SK-N-SH (cell line): Measurements from ENCODE around the gene CYB561A3. TPM values are rescaled to one million over a fixed set of nuclear protein-coding genes. Genes with fewer than 3 reads are reported as not detected.

Source experiments
- CTCF ChIA-PET: fragments of 300-600, 350-600 bp; formaldehyde crosslinking; extraction: SDS; loops from one replicate; lab custom pipeline; 2021; lab: Yijun Ruan, JAX
- POLR2A ChIA-PET: fragments of 350-600 bp; sonication (Branson Sonifier 250); formaldehyde crosslinking; extraction: SDS; loops from one replicate; lab custom pipeline; 2020; ENCODE audit warnings: antibody characterized with exemption, inconsistent platforms; lab: Yijun Ruan, JAX
- DNase-seq: peaks from one replicate; pipeline ENCODE4 v3.0.0; 2012
- H2AFZ ChIP-seq: fragments of 200-600 bp; sonication (generic); 2 replicates; pipeline ENCODE4 v1.8.1; 2016; ENCODE audit warnings: antibody characterized with exemption, mild to moderate bottlenecking, low read depth
- H3F3A ChIP-seq: fragments of 200-600 bp; sonication (generic); replicated peaks from 2 replicates; pipeline ENCODE3; 2016; ENCODE audit warnings: antibody characterized with exemption, mild to moderate bottlenecking; ENCODE audit not compliant: insufficient read depth
- H3K27ac ChIP-seq, 2 experiments: fragments of 200-500 bp in 1 of 2; fragments of 200-600 bp in 1 of 2; sonication (Bioruptor generic) in 1 of 2; sonication (generic), shearing (Covaris generic) in 1 of 2; 2 replicates each; pipeline versions ENCODE4 v1.5.1 to v1.6.1; 2014 to 2016; ENCODE audit warnings: low read depth in 2 of 2, inconsistent platforms in 1 of 2, low read length in 1 of 2, mild to moderate bottlenecking in 1 of 2, mixed read lengths in 1 of 2
- H3K27me3 ChIP-seq: fragments of 200-600 bp; sonication (generic), shearing (Covaris generic); 2 replicates; pipeline ENCODE4 v1.6.1; 2016; ENCODE audit warnings: mixed run types; ENCODE audit not compliant: insufficient read depth
- H3K36me3 ChIP-seq, 2 experiments: fragments of 200-500 bp in 1 of 2; fragments of 200-600 bp in 1 of 2; sonication (Bioruptor generic) in 1 of 2; sonication (generic) in 1 of 2; replicated peaks in 1 of 2; 2 replicates each; pipeline versions ENCODE3 to v1.5.1; 2014 to 2016; ENCODE audit warnings: low read length in 1 of 2, mild to moderate bottlenecking in 1 of 2; ENCODE audit not compliant: insufficient read depth in 2 of 2, control insufficient read depth in 1 of 2
- H3K4me1 ChIP-seq, 2 experiments: fragments of 200-500 bp in 1 of 2; fragments of 200-600 bp in 1 of 2; sonication (Bioruptor generic) in 1 of 2; sonication (generic), shearing (Covaris generic) in 1 of 2; 2 replicates each; pipeline versions ENCODE4 v1.5.1 to v1.6.1; 2014 to 2016; ENCODE audit warnings: low read depth in 1 of 2, low read length in 1 of 2, mixed run types in 1 of 2; ENCODE audit not compliant: insufficient read depth in 2 of 2, control insufficient read depth in 1 of 2
- H3K4me2 ChIP-seq: fragments of 200-600 bp; sonication (generic), shearing (Covaris generic); 2 replicates; pipeline ENCODE4 v1.6.1; 2017; ENCODE audit warnings: mixed run types
- H3K4me3 ChIP-seq, 2 experiments: fragments of 200-500 bp in 1 of 2; fragments of 200-600 bp in 1 of 2; sonication (Bioruptor generic) in 1 of 2; sonication (generic), shearing (Covaris generic) in 1 of 2; 2 replicates each; pipeline versions ENCODE4 v1.5.1 to v1.8.1; 2014 to 2016; ENCODE audit warnings: low read depth in 2 of 2, inconsistent platforms in 1 of 2, low read length in 1 of 2, mild to moderate bottlenecking in 1 of 2, mixed read lengths in 1 of 2, moderate library complexity in 1 of 2
- H3K79me2 ChIP-seq: fragments of 200-600 bp; sonication (generic); 2 replicates; pipeline ENCODE4 v1.8.1; 2017; ENCODE audit warnings: mild to moderate bottlenecking; ENCODE audit not compliant: insufficient read depth
- H3K9ac ChIP-seq: fragments of 200-600 bp; sonication (generic); 2 replicates; pipeline ENCODE4 v1.6.1; 2017; ENCODE audit warnings: mixed run types
- H3K9me2 ChIP-seq: fragments of 200-600 bp; sonication (generic); 2 replicates; pipeline ENCODE4 v1.6.1; 2017; ENCODE audit warnings: mixed run types
- H3K9me3 ChIP-seq: fragments of 200-600 bp; sonication (generic); 2 replicates; pipeline ENCODE4 v1.6.1; 2017; ENCODE audit warnings: mixed run types, mild to moderate bottlenecking, moderate library complexity
- H4K20me1 ChIP-seq: fragments of 200-600 bp; sonication (generic); 2 replicates; pipeline ENCODE4 v1.6.1; 2017; ENCODE audit warnings: mild to moderate bottlenecking, mixed run types; ENCODE audit not compliant: insufficient read depth
- CHD2 ChIP-seq: fragments of 150-350 bp; IDR thresholded peaks from 2 replicates; pipeline ENCODE4 v1.6.1; 2018; ENCODE audit warnings: low read length; ENCODE audit not compliant: partially characterized antibody
- EZH2phosphoT487 ChIP-seq: fragments of 200-600 bp; sonication (generic); IDR thresholded peaks from 2 replicates; pipeline ENCODE4 v1.6.1; 2017; ENCODE audit warnings: low read depth, mixed run types, mild to moderate bottlenecking, antibody characterized with exemption, moderate library complexity, borderline replicate concordance
- FOXJ3 ChIP-seq: sonication (generic); formaldehyde crosslinking; IDR thresholded peaks from 2 replicates; pipeline ENCODE4 v1.5.1; 2020; ENCODE audit warnings: mild to moderate bottlenecking, missing genetic modification reagents
- JUND ChIP-seq: IDR thresholded peaks from 2 replicates; pipeline ENCODE4 v1.4.0; 2012
- RAD21 ChIP-seq: IDR thresholded peaks from 2 replicates; pipeline ENCODE4 v1.6.1; 2012; ENCODE audit warnings: mild to moderate bottlenecking, low read length
- RCOR1 ChIP-seq: fragments of 150-350 bp; IDR thresholded peaks from 2 replicates; pipeline ENCODE4 v1.6.1; 2017; ENCODE audit warnings: antibody characterized with exemption, low read length
- RFX5 ChIP-seq: IDR thresholded peaks from 2 replicates; pipeline ENCODE4 v1.6.1; 2012; ENCODE audit warnings: mild to moderate bottlenecking, improper control_type of control experiment, low read length
- RXRA ChIP-seq: IDR thresholded peaks from 2 replicates; pipeline ENCODE4 v1.4.0; 2012; ENCODE audit warnings: low read depth, mild to moderate bottlenecking, borderline replicate concordance
- SIN3A ChIP-seq: IDR thresholded peaks from 2 replicates; pipeline ENCODE4 v1.6.1; 2012; ENCODE audit warnings: low read depth, mild to moderate bottlenecking, low read length, moderate library complexity, borderline replicate concordance
- SMC3 ChIP-seq: IDR thresholded peaks from 2 replicates; pipeline ENCODE4 v1.6.1; 2012; ENCODE audit warnings: low read depth, low read length, improper control_type of control experiment
- TAF1 ChIP-seq: IDR thresholded peaks from 2 replicates; pipeline ENCODE4 v1.6.1; 2012; ENCODE audit warnings: low read depth, mild to moderate bottlenecking, low read length, moderate library complexity, borderline replicate concordance
- TCF12 ChIP-seq: IDR thresholded peaks from 2 replicates; pipeline ENCODE4 v1.4.0; 2012
- TEAD4 ChIP-seq: IDR thresholded peaks from 2 replicates; pipeline ENCODE4 v1.4.0; 2012; ENCODE audit warnings: mild to moderate bottlenecking, borderline replicate concordance; ENCODE audit not compliant: insufficient read depth
- WGBS: methylation state at CpG from one replicate; pipeline ENCODE4 v1.1.6; 2017; ENCODE audit warnings: low lambda C conversion rate; 5-methylcytosine and 5-hydroxymethylcytosine counted together
- polyA plus RNA-seq, 3 experiments: library from polyadenylated mRNA; depleted of rRNA; stranded (reverse); fragments of >200 nt; gene quantifications; 2 replicates each; pipeline ENCODE4 v1.2.3, GENCODE V29; 2012
- TF ChIP-seq, protein P1 (sequence below): IDR thresholded peaks from 2 replicates; pipeline ENCODE4 v1.4.0; 2012; ENCODE audit warnings: low read depth, borderline replicate concordance
- TF ChIP-seq, protein P2 (sequence below): IDR thresholded peaks from 2 replicates; pipeline ENCODE4; 2012
- TF ChIP-seq, protein P3 (sequence below): fragments of 150-350 bp; IDR thresholded peaks from 2 replicates; pipeline ENCODE4 v1.6.1; 2017; ENCODE audit warnings: antibody characterized with exemption, low read length, low read depth, borderline replicate concordance

The CYB561A3 gene
- polyA plus RNA-seq, 1 of the 3 experiments (the other 2 are of a cell fraction) = 76.4 TPM

DNA sequence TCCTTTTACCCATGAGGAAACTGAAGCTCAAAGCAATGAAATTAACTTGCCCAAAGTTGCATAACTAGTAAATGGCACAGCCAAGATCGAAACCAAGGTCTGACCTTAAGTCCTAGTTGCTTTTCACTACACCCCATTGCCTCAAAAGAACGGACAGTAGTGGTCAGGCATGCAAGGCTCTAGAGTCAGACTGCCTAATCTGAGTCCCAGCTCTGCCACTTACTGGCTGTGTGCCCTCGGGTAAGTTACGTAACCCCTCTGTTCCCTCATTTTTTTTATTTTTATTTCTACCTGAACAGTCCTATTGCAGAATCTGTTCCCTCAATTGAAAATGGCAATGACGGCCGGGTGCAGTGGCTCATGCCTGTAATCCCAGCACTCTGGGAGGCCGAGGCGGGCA, 9.6 kb downstream of the CYB561A3 start (continued):
- TF ChIP-seq, protein P1, sequence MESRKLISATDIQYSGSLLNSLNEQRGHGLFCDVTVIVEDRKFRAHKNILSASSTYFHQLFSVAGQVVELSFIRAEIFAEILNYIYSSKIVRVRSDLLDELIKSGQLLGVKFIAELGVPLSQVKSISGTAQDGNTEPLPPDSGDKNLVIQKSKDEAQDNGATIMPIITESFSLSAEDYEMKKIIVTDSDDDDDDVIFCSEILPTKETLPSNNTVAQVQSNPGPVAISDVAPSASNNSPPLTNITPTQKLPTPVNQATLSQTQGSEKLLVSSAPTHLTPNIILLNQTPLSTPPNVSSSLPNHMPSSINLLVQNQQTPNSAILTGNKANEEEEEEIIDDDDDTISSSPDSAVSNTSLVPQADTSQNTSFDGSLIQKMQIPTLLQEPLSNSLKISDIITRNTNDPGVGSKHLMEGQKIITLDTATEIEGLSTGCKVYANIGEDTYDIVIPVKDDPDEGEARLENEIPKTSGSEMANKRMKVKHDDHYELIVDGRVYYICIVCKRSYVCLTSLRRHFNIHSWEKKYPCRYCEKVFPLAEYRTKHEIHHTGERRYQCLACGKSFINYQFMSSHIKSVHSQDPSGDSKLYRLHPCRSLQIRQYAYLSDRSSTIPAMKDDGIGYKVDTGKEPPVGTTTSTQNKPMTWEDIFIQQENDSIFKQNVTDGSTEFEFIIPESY = no peak
- TF ChIP-seq SIN3A (no peak), EZH2phosphoT487 (no peak), RAD21 (no peak), CHD2 (no peak), RXRA (no peak), RFX5 (no peak), SMC3 (no peak), RCOR1 (no peak), FOXJ3 (CRISPR knock-in tag) (no peak)

DNA sequence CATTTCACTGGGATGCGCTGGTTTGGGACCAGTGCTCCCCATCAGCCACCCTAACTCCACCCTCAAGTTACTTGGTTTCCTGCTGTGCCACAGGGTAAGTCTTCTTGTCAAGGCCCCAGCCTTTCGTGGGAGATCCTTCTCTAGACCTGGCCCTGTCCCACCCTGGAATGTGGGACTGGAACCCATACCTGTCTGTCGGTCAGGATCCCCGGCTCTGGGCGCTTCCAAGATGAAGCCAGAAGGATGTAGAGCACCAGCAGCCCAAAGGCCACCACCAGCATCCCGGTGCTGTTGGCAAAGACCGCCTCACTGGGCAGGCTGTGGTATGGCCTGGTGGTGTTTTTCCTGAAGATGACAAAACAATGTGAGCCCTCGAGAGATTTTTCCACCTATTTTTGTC, 10.9 kb downstream of the CYB561A3 start:
- Histone ChIP-seq H3K79me2 (no peaks in the 10 kb centered on the region), H3K36me3 (peaks cover 2 to 43% of the 10 kb centered on the region in 2 experiments), H3K9ac (no peak overlapping the region), H3K4me1 (peaks cover 0 to 14% of the 10 kb centered on the region in 2 experiments; a peak in 1 of 4 replicates), H3K27ac (no peak overlapping the region; a peak in 1 of 4 replicates), H3K27me3 (no peaks in the 10 kb centered on the region), H3K4me2 (no peak overlapping the region), H3F3A (no peaks in the 10 kb centered on the region), H4K20me1 (no peaks in the 10 kb centered on the region), H3K9me3 (no peaks in the 10 kb centered on the region), H3K4me3 (no peak overlapping the region), H3K9me2 (no peaks in the 10 kb centered on the region), H2AFZ (no peak overlapping the region)
- POLR2A ChIA-PET = no interaction called here
- CTCF ChIA-PET = interaction anchor here (1.3 kb wide), 1 partner anchor 35 kb away, joined by 8 read pairs; no protein-coding TSS in a partner anchor
- TF ChIP-seq, protein P2, sequence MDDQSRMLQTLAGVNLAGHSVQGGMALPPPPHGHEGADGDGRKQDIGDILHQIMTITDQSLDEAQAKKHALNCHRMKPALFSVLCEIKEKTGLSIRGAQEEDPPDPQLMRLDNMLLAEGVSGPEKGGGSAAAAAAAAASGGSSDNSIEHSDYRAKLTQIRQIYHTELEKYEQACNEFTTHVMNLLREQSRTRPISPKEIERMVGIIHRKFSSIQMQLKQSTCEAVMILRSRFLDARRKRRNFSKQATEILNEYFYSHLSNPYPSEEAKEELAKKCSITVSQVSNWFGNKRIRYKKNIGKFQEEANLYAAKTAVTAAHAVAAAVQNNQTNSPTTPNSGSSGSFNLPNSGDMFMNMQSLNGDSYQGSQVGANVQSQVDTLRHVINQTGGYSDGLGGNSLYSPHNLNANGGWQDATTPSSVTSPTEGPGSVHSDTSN = no peak
- TF ChIP-seq TEAD4 = no peak
- no peak for TF ChIP-seq RFX5
- no peak for TF ChIP-seq FOXJ3 (CRISPR knock-in tag)
- TF ChIP-seq, protein P3, sequence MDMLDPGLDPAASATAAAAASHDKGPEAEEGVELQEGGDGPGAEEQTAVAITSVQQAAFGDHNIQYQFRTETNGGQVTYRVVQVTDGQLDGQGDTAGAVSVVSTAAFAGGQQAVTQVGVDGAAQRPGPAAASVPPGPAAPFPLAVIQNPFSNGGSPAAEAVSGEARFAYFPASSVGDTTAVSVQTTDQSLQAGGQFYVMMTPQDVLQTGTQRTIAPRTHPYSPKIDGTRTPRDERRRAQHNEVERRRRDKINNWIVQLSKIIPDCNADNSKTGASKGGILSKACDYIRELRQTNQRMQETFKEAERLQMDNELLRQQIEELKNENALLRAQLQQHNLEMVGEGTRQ = no peak
- TF ChIP-seq, protein P1 = no peak
- TF ChIP-seq SMC3 = no peak
- no peak for TF ChIP-seq EZH2phosphoT487
- no peak for TF ChIP-seq JUND
- TF ChIP-seq TCF12 = no peak
- TF ChIP-seq SIN3A = no peak
- no peak for TF ChIP-seq TAF1
- no peak for DNase-seq
- 93% methylated on average over 6 of the region's 8 CpGs for WGBS
